AG04449 (cell line): ENCODE results near the gene FZD4.

Experiments
- CTCF ChIA-PET: fragments of 350-600 bp; formaldehyde crosslinking; extraction: SDS; loops from one replicate; lab custom pipeline; 2021; ENCODE audit warnings: antibody characterized with exemption; lab: Yijun Ruan, JAX
- POLR2A ChIA-PET: fragments of 400-600, 350-600 bp; formaldehyde crosslinking; extraction: SDS; loops from one replicate; lab custom pipeline; 2020; ENCODE audit warnings: antibody characterized with exemption, inconsistent platforms; lab: Yijun Ruan, JAX
- DNase-seq: peaks from one replicate; pipeline ENCODE4 v3.0.0-alpha.2; 2010; ENCODE audit warnings: low read depth, low spot score
- H3K4me3 ChIP-seq: 2 replicates; pipeline ENCODE4 v1.5.1; 2011; ENCODE audit warnings: low read depth, mild to moderate bottlenecking, control low read depth, low read length
- TF ChIP-seq, protein P1 (sequence below): IDR thresholded peaks from one replicate; pipeline ENCODE4 v1.5.1; 2011; ENCODE audit warnings: mild to moderate bottlenecking, moderate library complexity, low read length, control low read depth, inconsistent platforms; ENCODE audit not compliant: insufficient read depth; ENCODE audit errors: missing control alignments

The FZD4 gene

DNA sequence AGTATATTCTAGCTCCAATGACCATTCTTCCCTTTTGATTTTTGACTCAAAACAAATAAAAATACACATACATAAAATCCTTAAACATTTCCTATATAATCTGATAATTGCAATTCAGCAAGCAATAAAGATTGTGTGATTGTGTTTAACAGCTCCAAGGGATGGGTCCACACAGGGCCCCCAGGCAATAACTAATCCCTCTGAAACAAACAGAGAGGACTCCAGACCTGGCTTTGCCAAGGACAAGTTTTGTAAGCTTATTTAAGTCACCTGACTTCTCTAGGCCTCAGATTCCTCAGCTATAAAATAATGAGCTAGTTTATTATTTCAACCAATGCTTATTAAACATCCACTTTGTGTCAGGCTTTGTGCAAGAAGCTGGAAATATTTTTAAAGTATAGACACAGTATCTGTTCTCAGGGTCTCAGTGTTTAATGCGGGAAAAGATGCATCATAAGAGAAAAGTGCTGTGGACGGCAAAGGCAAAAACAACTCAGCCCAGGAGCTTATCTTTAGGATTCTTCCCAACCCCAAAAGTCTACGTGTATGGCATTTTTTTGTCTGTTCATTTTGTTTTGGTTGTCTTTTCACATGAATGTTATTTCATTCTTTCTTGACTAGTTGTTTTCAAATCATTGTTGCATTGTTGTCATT lies 20.1 kb downstream of the FZD4 start:
- CTCF ChIA-PET, result interaction anchor here (1.2 to 11.5 kb wide), 6 partner anchors 11 to 352 kb away, joined by 3 to 241 read pairs (median 6); no protein-coding TSS in a partner anchor
- TF ChIP-seq, protein P1, sequence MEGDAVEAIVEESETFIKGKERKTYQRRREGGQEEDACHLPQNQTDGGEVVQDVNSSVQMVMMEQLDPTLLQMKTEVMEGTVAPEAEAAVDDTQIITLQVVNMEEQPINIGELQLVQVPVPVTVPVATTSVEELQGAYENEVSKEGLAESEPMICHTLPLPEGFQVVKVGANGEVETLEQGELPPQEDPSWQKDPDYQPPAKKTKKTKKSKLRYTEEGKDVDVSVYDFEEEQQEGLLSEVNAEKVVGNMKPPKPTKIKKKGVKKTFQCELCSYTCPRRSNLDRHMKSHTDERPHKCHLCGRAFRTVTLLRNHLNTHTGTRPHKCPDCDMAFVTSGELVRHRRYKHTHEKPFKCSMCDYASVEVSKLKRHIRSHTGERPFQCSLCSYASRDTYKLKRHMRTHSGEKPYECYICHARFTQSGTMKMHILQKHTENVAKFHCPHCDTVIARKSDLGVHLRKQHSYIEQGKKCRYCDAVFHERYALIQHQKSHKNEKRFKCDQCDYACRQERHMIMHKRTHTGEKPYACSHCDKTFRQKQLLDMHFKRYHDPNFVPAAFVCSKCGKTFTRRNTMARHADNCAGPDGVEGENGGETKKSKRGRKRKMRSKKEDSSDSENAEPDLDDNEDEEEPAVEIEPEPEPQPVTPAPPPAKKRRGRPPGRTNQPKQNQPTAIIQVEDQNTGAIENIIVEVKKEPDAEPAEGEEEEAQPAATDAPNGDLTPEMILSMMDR, result no peak
- no peak for DNase-seq
- POLR2A ChIA-PET, result no interaction called here
- no peak overlapping the region for H3K4me3 ChIP-seq

DNA sequence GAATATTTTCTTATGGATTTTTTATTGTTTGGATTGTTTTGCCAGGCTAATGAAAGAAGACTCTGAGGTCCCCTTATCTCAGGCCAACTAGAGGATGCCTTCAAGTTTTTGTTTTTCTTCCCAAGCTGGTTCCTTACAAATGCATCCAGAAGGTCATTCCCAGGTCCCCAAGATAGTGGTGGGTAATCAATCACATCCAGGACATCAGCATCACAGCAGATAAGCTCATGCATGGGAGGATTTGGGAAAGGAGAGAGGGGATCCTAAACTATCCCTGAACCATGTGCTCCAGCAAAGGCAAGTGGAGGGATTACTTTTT lies 20.7 kb downstream of the FZD4 start:
- ChIA-PET CTCF (interaction anchor here (1.2 to 11.5 kb wide), 6 partner anchors 12 to 352 kb away, joined by 3 to 241 read pairs (median 6); no protein-coding TSS in a partner anchor), POLR2A (no interaction called here)
- no peak for DNase-seq
- no peak overlapping the region for H3K4me3 ChIP-seq
- TF ChIP-seq, protein P1, result no peak

DNA sequence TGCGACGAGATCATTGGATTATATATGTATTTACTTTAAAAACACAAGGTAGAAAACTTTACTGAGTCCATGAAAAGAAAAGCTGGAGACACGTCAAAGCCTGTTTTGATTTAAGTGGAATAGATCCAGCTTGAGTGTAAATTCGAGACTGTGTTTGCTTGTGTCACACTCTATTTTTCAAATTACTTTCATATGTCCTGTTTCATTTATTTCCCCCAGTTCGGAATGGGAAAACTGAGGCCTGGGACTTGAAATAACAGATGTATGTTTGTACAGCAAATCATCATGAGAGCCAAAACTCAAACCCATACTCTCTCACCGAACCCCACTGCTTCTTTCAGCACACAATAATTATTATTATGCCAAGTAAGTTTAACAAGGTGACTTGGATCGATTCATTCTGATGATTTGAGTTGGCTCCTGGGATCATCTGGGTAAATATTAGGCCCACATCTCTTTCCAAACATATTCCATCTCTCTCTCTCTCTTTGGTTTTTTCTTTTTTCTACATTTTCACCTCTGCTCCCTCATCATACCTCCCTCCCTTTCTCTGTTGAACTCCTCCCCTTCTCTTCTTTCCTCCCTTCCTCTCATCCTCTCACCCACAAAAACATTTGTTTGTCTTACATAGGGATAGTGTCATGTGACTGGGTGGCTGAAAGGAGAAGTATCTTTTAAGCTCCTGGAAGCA lies 21.2 kb downstream of the FZD4 start:
- TF ChIP-seq, protein P1, result no peak
- H3K4me3 ChIP-seq, result no peak overlapping the region
- DNase-seq, result no peak
- CTCF ChIA-PET, result interaction anchor here (1.2 to 11.5 kb wide), 7 partner anchors 12 to 353 kb away, joined by 3 to 241 read pairs (median 6); no protein-coding TSS in a partner anchor
- POLR2A ChIA-PET, result no interaction called here

DNA sequence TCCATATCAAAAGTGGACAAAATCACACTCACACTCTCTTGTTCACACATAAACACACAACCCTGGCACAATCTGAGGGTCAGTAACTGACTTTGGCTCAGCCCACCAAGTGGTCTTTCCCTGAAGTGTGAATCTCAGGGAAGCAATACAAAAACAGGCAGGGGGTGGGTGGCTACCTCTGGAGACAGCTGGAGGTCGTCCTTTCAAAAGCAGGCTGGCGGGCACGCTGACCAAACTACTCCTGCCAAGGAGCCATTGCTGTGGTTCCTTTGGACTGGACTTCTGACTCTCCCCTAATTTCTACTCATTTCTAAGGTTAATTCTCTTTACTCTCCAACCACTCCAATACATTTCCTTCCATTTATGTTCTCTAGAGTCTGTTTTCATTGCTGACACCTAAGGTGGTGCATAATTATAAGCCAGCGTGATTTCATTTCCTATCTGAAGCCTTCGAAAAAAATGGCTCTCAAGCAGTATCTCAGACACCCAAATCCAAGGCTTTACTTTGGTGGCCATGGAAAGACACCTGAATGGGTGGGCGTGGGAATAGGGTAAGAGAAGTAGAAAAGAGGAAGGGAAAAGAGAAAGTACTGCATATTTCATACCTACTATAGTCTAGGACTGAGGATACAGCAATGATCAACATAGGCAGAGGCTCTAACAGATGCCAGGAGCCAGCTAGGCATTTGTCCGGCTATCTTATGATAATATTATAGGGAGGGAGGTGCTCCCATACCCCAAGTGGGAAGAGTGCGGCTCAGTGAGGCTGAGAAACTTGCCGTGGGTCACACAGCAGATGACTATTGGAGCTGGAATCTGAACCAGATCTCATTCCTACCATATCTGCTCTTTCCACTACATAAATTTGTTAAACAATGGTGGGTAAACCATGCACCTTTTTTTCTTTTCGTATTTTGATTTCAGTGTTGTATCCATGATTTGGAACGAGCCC lies 22.0 kb downstream of the FZD4 start:
- TF ChIP-seq, protein P1, result no peak
- ChIA-PET POLR2A (no interaction called here), CTCF (interaction anchor here (1.5 to 2.2 kb wide), 5 partner anchors 13 to 357 kb away, joined by 3 to 10 read pairs (median 5); no protein-coding TSS in a partner anchor)
- no peak for DNase-seq
- no peak overlapping the region for H3K4me3 ChIP-seq

DNA sequence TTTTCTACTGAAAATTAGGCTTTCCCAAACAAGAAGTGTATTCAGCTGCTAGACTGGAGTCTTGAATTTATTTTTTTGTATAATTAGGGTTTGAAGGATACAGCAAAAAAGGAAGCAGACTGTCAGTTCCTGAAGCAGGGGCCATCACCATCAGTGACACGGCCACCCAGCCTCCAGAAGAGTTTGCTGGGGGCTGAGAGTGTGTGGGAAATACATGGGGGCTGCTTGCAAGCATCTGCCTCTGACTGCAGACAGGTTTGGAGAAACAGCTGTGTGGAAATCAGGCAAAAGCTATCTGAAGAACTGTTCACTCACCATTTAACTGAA lies 23.0 kb downstream of the FZD4 start:
- no peak overlapping the region for H3K4me3 ChIP-seq
- ChIA-PET CTCF (interaction anchor here (0.8 to 1.5 kb wide), 7 partner anchors 11 to 475 kb away, joined by 3 to 10 read pairs (median 4); no protein-coding TSS in a partner anchor), POLR2A (no interaction called here)
- TF ChIP-seq, protein P1, result no peak
- no peak for DNase-seq
